NK-92 treated with Interleukin-12 subunit alpha and Interleukin-12 subunit beta, amount 100 ng/mL, for 24 hours (cell line): ENCODE results near the gene ANP32A.
A peak's percentile ranks its signal among the peaks of the same experiment; 100 is the strongest.

Experiments
- DNase-seq: peaks from one replicate; lab custom pipeline; 2025; lab: John Stamatoyannopoulos, UW

Gene ANP32A

DNA sequence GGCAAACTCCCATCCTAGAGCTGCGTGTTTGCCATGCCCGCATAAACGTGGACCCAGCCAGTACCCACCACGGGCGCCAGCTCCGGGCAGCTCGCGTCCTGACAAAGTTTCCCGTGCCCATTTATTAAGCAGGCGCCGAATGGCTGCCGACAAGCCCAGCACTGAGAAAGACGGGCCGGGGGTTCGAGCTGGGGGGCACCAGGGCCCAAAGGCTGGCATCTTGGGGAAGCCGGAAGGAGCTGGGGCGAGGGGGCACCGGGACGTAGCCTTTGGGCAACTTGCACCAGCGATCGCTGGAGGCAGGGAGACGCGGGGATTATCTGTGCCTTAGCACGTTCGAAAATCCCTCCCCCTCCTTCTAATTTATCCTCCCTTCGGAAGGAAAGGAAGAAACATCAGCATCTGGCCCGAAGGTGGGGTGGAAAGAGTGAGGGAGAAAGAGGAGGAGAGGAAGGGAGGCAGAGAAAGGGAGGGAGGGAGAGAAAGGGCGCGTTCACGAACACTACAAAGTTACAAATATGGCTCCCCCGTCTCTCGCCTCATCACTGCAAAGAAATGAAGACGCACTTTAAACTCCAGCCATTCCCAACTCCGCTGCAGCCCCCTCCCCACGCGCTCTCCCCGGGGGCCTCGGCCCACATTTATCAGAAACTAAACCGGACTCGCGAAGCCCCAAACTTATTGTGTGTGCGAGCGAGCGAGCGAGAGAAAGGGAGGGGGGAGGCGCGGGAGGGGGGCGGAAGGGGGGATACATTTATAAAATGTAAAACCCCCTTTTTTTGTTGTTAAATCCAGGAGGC lies 1.0 kb downstream of the ANP32A start:
- peak; percentile 53 for DNase-seq

DNA sequence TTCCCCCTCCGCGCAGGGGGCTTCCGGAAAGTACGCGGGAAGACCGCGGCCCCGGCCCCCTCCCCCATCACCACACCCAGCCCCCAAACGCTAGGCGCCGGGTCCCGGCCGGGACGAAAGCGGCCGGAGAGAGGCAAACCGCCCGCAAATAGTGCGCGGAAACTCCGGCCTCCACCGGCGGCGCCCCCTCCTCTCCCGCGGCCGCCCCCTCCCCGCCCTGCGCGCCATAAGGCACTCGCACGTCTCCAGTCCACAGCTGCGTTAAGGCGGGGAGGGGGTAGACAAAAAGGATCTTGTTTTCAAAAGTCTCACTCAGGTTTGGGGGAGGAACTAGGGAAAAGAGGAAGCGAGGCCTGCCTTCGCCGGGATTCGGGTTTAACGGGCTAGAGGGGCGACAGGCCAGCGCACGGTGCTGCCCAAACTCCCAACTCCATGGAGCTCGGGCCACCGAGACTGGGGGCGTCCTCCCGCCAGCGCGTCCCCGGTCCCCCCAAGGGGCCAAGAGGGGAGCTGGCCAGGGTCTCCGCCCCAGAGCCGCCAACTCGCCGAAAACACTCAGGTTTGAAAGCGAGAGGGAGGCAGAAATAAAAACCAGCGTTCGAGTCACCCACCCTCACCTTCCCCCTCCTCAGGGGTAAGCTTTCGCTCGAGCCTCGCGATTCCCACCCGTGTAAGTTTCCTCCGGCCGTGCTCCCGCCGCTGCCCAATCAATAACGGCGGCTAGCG lies 1.8 kb downstream of the ANP32A start:
- DNase-seq = no peak

DNA sequence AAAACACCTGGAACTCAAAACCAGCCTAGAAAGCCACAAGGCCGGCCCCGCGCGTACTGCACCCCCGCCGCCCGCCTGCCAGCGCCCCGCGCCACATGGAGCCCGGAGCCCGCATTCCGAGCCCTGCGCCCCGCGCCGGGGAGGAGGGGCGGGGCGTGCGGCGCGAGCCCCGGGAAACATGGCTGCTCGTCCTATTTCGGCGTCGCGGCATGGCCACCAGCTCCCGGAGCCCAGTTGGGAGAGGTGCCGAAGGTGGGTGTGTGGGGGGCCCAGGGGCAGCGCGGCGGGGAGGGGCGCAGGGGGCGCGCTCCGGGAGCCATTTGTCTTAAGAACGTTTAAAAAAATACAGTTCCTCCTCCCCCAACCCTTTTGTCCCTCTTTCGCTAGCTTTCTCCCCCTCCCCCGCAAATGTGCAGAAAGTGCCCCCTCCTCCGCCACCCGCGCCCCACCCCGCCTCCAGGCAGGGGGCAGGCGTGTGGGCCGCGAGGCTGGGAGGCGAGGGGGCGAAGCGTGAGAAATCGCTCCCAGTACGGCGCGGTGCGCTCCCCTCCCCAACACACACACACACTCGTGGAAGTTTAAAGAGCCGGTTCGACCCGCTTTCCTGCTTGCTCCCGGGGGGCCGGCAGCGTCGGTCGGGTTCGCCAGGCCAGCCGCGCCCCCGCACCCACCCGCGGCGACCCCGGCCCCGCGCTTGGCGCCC lies 2.5 kb downstream of the ANP32A start:
- DNase-seq = peak; percentile 83

DNA sequence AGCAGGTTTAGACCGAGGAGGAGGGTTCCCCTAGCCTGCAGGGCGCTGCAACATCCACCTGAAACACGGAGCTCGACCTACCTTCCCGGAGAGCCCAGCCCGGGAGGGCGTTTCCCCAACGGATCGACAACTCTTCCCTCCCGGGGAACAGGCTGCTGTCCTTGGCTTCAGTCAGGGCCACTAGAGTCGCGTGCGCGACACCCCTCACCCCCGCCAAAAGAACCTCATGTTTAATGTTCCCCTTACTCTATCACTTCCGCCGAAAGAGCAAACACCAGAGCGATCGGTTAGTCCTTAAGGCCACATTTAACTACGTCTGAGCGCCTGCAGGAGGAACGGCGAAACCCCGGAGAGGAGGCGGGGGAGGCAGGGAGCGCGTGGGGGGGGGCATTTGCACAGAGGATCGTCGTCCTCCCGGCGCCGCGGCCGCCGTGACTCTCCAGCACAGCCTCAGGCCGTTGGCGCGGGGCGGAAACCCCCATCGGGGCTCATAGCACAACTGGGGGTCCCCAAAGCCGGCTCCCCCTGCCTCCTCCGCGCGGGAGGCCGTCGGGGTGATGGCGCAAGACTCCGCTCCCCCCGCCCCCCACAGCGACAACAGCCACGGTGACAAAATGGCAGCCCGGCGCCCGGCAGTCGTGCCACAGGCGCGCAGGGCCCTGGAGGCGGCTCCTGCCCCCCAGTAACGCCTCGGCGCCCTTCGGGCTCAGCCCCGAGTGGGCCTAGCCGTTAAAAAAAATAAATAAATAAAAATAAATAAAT lies 3.2 kb downstream of the ANP32A start:
- peak; percentile 80 for DNase-seq

DNA sequence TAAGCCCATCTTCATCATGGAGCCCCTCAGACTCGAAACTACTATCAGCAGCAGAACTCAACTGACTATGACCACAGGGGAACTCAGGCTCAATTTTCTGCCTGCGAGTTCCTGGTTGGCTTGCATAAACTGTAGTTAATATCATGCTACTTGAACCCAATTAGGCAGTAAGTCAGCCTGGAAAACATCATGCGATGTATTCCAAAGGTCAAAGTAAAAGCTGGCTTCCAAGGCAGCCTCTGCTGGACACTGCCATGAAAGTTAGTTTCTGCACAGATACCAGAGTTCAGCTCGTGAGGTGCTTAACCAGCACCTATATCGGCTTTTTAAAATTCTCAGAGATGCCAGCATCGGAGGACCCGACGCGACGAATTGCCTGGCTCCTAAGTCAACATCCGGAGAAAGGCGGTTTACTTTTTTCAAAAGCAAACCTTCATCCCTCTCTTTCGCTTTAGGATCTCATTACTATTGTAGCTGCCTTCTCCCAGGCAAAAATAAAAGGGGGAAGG lies 3.8 kb downstream of the ANP32A start:
- DNase-seq = no peak

DNA sequence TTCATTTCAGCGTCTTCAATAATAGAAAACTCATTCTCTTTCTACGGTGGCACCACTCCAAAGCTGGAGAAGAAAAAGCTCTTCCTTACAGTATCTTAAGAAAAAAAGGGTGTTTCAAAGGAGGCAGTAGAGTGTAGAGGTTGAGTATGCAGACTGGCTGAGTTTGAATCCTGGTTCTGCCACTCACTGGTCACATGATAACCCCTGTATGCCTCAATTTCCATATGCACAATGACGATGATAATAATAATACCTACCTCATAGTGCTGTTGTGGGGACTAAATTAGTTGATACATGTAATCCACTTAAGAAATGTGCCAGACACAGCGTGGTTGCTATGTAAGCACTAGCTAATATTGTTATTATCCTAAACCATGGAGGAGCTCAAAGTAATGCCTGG lies 4.5 kb downstream of the ANP32A start:
- DNase-seq = no peak

DNA sequence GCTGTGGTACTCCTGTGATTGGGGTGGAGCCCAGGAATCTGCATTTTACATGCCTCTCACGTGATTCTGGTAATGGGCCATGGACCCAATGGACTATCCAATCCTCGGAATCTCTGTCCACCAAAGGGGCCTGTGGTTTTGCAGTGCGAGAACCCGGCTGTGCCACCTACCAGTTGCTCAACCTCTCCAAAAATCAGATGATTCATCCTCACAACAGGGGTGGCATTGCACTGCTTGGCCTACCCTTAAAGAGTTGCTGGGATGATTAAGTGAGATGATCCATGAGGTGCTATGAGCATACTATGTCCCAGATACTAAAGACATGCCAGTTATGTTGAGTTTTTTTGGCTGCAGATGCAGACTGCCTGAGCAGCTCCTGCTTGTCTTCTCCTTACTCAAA lies 5.1 kb downstream of the ANP32A start:
- DNase-seq = no peak

DNA sequence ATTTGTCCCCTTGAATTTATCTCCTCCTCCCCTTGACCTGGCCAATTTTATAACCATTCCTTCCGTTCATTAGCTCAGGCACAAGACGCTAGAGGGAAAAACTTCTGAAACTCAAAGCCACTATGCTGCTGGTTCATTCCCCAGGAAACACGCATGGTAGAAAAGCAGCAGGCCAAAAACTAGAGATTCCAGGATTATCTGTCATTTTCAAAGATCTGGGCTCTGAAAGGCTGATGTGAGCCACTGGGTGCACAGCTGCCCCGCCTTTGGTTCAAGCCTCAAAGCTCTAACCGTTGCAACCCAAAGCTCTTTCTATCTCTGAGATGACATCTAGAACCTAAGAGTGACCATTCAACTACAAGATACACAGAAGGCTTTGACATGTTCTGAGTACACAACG lies 6.1 kb downstream of the ANP32A start:
- DNase-seq = no peak

DNA sequence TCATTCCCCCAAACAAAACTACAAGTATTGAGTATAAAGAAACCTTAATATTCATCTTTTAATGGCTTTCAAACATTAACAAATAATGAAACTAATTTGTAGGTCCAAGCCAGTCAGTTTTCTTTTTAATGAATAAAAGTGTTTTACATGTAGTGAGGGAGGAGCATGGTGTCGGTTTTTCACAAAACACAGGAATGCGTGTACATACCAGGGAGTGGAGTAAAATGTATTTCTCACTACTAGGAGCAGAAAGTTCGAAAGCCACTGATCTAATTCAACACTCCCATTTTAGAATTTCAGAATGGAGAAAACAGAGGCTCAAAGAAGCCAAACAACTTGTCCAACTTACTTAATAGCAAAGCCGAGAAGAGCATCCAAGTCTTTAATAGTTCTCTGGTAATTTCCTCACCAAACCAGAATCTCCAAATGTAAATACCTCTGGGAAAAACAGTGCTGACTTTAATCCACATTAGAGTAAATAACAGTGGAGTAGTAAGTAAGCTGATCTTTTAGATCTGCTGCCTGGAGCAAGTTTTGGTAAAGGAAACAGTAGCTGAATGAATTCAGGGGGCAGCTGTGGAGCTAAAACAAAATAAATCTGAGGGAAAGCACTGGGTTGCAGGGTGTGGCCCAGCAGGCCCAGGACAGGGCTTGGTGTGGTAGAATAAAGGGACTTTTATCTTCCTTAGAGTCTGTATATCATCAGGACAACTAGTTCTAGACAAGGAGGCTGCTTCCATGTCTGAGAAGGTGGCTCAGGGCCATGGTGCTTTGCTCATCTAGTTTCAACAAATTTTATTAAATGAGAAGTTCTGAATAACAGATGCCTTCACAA lies 7.9 kb downstream of the ANP32A start:
- DNase-seq = no peak

DNA sequence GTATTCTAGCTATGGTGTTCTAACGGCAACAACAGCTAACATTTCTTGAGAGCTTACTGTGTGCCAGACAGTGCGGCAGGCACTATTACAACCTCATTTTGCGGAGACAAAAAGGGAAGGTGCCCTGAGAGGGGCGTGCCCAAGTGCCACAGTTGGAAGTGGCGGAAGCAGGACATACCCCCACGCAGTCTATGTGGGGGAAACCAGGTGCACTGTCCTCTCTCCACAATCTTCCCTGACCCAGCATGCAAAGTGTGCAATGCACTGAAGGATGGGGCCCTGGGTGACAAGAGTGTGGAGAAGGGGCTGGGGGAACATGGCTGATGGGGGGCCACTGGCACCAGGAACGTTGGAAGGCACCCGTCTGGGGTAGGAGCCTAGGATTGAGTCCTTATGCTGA lies 8.6 kb downstream of the ANP32A start:
- no peak for DNase-seq

DNA sequence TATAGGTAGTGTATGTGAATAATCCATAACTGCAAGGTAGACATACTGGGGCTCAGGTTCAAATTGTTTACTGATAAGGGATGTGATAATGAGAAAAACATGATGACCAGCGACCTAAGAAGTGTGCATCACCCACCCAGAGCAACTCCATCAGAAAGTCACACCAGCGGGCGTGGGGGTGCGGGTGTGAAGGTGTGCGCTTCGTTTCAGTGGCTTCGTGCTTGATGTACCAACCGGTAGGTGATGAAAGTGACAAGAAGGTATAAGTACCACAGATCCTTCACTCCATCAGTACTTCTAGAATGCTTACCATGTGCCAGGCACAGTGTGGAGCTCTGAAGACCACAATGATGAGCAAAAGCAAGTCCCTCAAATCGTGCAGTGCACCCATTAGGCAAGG lies 11.2 kb downstream of the ANP32A start:
- DNase-seq = no peak

DNA sequence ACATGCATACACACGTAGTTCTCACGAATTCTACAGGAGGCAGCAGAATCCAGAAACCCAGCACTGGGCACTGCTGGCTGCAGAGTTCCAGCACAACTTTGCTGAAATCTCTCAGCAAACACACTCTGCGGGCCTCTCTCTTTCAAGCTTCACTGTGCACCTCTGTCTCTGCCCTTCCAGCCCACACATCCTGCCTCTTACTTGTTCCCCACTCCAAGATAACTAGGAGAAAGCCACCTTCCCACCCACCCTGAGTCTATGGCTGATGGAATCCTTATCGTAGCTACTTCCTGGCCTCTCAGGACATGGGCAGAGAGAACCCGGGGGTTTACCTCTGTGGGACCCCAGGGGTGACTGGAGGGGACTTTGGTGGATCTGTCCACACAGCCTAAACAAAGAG lies 11.9 kb downstream of the ANP32A start:
- no peak for DNase-seq

DNA sequence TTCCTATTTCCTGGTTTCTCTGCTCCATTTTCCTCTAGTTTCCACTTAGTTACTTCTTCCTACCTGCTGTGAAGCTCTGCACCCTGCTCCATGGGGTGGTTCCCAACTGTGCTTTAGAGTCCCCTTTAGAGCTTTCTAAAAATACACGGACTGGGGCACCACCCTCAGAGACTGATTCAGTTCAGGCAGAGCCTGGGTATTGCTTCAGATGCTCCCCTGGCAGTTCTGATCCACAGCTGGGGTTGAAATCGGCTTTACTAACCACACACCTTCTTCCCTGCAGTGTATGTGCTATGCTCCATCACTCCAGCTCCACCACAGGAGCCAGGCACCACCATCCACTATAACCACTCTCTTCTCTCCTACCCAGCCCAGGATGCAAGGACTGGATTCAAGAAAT lies 12.6 kb downstream of the ANP32A start:
- no peak for DNase-seq

DNA sequence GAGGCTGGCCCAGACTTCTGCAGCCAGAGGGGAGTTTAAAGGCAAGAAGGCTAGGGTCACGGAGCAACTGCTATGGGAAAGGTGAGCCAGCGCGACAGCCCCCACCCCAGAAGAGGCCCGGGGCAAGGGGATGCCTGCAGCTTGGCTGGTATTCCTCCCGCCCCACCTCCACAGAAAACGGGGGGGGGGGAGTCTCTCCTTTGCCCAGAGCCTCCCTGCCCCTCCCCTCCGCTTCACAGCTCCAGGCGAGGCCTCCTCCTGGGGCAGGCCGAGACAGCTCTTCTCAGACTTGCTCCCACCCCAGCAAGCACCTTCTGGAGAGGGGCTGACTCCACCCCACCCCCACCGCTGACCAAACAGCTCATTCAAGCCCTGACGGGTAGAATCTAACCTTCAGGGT lies 13.4 kb downstream of the ANP32A start:
- DNase-seq = no peak

DNA sequence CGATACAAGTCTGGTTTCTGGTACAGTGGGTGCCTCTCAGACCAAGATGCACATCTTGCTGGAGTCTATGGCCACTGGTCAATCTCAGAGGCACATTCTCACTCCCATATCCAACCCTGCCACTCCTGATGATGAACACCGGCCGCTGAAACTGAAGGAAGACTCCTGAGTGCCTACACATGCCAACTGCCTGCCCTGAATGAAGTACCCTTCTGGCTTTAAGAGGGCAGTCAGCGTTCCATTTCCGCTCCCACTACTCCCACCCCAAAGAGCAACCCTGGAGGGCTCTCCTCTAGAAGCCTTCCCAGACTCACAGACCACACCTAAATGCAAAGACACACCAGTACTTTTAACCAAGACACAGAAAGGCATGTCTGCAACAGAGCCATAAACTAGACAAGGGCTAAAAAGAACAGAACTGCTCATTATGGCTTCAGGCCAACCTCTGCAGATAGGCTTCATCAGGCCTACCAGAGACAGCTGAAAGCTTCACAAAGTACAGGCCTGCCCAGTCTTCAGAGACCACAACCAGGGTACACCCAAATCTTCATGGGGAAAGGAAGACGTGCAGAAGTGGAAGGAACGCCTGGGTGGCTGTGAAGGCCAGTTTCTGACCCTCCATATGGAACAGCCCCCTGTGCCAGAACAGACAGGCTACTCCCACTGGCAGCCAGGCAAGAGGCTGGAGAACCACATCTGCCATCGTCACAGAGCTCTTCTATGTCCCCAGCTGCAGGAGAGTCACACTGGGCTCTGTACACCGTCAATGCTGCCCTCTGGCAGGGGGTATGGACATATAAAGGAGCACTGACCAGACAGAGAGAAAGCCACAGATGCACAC lies 14.3 kb downstream of the ANP32A start:
- DNase-seq = no peak

DNA sequence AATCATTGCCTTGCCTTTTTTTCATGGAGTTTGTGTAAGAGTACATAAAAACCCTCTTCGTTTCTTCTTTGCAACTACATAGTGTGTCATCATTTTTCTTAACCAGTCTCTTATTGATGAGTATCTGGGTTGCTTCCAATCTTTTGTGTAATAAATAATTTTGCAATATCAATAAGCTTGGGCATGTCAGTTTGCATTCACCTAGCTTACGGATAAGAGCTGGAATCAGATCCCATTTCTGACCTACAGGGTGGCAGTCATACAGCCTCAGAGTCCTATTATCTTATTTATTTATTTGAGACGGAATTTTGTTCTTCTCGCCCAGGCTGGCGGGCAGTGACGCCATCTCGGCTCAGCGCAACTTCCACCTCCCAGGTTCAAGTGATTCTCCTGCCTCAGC lies 18.3 kb downstream of the ANP32A start:
- DNase-seq = no peak

DNA sequence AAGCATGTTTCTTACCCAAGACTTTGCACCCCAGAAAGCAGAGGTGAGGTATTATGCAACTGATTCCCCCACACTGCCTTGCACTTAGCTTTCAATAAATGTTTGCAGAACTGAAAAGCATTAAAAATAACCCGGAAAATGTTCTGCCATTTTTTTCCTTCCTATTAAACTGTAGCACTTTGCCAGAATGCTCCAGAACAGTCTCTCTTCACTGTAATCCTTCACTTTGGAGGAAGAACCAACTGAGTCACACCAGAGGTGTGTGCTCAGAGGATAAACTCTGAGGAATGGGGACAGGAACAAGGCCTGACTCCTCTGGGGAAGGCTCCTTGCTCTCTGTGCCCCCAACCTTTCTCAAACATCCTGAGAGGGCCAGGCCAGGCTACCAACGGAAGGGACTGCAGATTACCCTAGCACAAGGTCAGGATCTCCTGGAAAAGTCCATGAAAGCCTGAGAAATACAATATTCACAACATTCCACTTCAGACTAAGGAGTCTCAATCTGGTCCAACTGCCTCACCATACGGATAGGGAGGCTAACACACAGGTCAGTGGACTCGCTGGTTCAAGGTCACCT lies 19.0 kb downstream of the ANP32A start:
- DNase-seq = no peak

DNA sequence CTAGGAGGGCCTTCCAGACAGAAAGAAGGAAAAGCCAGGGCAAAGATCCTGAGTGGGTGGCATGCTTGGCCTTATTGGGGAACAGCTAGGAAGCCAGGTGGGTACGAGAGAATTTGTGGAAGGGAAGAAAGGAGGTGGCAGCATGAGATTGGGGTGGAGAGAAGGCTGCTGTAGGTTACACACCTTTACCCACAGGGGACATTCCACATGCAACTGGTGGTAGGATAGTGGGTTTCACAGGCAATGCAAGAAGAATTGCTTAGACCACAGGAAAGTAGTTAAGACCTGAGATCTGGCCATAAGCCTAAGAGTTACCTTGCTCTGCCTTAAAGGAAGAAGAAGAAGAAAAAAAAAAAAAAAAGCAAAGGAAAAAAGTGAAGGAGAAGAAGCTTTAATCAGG lies 19.8 kb downstream of the ANP32A start:
- no peak for DNase-seq

DNA sequence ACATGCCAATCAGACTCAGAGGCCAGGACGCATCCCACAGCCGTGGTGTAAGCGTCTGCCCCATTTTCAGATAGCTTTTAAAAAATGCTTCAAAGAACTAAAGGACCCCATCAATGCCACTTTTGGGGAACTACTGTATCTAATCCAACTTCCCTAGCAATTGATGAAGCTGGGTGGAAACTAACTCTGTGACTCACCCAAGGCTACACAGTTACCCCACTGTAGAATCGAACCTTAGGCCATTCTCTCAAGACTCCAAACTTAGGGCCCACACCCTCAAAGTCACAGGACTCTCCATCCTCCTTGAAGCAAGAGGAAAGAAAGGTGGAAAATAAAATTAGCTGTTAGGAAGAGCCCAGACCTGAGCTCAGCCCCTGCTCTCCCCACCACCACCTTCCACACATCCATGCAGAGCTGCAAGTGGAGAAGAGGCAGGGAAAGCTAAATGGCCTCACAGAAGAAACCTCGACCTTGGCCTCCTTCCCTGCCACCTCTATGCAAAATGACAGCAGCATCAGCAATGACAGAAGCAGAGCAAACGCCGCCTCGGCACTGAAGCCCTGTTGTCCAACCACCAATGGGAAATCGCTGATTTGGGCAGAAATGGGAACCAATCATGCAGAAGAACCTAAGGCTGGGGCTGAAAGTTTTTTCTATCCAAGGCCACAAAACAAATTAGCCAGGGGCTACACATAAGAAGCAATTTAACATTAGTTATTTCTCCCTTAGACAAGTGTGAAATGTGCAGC lies 22.2 kb downstream of the ANP32A start:
- no peak for DNase-seq
